ENCODE measurements around the gene TCTA.

DNA sequence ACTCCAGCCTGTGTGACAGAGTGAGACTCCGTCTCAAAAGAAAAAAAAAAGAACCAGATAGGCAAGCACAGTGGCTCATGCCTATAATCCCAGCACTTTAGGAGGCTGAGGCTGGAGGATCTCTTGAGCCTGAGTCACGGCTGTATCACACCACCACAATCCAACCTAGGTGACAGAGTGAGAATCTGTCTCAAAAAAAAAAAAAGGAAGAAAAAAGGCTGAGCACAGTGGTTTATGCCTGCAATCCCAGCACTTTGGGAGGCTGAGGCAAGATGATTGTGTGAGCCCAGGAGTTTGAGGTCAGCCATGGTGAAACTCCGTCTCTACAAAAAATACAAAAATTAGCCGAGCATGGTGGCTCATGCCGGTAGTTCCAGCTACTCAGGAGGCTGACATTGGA is 22.5 kb downstream of the TCTA start:
- TF ChIP-seq NRF1 (conservative IDR thresholded peaks at IDR 0.05; ENCODE audit: low read depth, low read length) (no peak), IKZF1 (conservative IDR thresholded peaks at IDR 0.05) (no peak), CEBPB (IDR thresholded peaks at IDR 0.05; ENCODE audit: borderline replicate concordance in 1 of 2, low read depth in 2 of 2, low read length in 2 of 2) (no peak), SUZ12 (IDR thresholded peaks at IDR 0.05; ENCODE audit: unreplicated experiment) (no peak), CHD1 (IDR thresholded peaks at IDR 0.05; ENCODE audit: low read depth, low read length) (no peak), EZH2 (IDR thresholded peaks at IDR 0.05; ENCODE audit: borderline replicate concordance, control insufficient read depth, low read depth, low read length) (no peak), RFX5 (IDR thresholded peaks at IDR 0.05; ENCODE audit: low read depth, low read length) (no peak), POLR2A (IDR thresholded peaks at IDR 0.05; ENCODE audit: low read depth, low read length) (no peak), RAD21 (IDR thresholded peaks at IDR 0.05; ENCODE audit: insufficient read depth, low read depth, low read length) (no peak)
- TF ChIP-seq, protein P1, sequence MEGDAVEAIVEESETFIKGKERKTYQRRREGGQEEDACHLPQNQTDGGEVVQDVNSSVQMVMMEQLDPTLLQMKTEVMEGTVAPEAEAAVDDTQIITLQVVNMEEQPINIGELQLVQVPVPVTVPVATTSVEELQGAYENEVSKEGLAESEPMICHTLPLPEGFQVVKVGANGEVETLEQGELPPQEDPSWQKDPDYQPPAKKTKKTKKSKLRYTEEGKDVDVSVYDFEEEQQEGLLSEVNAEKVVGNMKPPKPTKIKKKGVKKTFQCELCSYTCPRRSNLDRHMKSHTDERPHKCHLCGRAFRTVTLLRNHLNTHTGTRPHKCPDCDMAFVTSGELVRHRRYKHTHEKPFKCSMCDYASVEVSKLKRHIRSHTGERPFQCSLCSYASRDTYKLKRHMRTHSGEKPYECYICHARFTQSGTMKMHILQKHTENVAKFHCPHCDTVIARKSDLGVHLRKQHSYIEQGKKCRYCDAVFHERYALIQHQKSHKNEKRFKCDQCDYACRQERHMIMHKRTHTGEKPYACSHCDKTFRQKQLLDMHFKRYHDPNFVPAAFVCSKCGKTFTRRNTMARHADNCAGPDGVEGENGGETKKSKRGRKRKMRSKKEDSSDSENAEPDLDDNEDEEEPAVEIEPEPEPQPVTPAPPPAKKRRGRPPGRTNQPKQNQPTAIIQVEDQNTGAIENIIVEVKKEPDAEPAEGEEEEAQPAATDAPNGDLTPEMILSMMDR (IDR thresholded peaks at IDR 0.05 in 2 of 3, conservative IDR thresholded peaks at IDR 0.05 in 1 of 3; ENCODE audit: control insufficient read depth in 2 of 3, extremely low read depth in 1 of 3, insufficient read depth in 1 of 3, low read depth in 3 of 3, low read length in 3 of 3) = no peak
- TF ChIP-seq, protein P2, sequence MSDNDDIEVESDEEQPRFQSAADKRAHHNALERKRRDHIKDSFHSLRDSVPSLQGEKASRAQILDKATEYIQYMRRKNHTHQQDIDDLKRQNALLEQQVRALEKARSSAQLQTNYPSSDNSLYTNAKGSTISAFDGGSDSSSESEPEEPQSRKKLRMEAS (IDR thresholded peaks at IDR 0.05; ENCODE audit: low read depth, low read length) = no peak
- TF ChIP-seq, protein P3, sequence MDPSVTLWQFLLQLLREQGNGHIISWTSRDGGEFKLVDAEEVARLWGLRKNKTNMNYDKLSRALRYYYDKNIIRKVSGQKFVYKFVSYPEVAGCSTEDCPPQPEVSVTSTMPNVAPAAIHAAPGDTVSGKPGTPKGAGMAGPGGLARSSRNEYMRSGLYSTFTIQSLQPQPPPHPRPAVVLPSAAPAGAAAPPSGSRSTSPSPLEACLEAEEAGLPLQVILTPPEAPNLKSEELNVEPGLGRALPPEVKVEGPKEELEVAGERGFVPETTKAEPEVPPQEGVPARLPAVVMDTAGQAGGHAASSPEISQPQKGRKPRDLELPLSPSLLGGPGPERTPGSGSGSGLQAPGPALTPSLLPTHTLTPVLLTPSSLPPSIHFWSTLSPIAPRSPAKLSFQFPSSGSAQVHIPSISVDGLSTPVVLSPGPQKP (IDR thresholded peaks at IDR 0.05; ENCODE audit: low read depth, low read length) = no peak
